Posterior cingulate gyrus (tissue), 11 donors: Measurements from ENCODE around the gene WDR74.

Experiments
- DNase-seq, 10 donors: peaks; one replicate each; pipeline versions ENCODE4 v3.0.0 to v3.0.0-alpha.2; 2020 to 2021; ENCODE audit warnings: mixed read lengths in 3 of 10
- intact Hi-C: fragments of 100-400 bp; cut with DNase I; formaldehyde crosslinking; loops from one replicate; pipeline ENCODE4 v1.15.1; 2023

The WDR74 gene

DNA sequence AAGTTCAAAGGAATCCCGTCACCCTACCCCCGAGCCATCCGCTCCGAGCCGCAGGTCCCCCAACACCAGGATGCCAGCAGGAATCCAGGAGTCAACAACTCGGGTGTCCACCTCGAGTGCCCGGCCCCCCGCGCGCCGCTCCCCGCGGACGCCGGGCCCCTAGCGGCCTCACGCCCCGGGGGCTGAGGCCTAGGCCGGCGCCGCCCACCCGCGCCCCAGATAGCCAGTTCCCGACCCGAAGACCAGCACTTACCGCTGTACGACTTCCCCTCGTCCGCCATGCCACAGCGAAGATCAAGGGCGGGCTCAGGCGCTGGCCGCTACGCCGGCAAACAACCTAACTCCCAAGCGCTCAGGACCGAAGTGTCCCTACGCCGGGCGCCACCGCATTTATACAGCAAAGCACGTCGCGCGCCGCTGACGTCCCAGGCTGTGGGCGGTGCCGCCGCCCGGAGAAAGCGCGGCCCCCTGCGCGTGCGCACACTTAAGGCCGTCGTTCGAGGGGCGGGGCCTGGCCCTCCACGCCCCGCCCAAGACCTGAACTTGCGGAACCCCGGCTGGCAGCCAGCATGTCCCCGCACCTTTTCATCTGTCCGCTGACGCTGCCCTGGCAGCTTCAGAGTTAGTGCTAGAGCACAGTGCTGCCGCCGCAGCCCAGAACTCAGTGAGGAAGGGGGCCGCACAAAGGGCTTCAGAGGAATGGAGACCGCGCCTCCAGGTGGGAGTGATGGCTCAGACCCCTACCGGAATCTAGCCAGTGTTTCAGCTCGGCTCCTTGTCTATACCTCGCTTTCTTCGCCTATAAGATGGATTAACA, 34.1 kb downstream of the WDR74 start, which contains the start of gene NXF1:
Gene NXF1, minus strand, starts transcription at position 365 of the 817 bp plus-strand sequence. Its CDS starts 84 bp downstream, at position 281.
- DNase-seq = peak; percentile 92 to 99 (median 94)
- intact Hi-C loops = loop anchor here (2.0 kb wide), 1 partner anchor 50 kb away; the partner anchor contains the start of gene ZBTB3

DNA sequence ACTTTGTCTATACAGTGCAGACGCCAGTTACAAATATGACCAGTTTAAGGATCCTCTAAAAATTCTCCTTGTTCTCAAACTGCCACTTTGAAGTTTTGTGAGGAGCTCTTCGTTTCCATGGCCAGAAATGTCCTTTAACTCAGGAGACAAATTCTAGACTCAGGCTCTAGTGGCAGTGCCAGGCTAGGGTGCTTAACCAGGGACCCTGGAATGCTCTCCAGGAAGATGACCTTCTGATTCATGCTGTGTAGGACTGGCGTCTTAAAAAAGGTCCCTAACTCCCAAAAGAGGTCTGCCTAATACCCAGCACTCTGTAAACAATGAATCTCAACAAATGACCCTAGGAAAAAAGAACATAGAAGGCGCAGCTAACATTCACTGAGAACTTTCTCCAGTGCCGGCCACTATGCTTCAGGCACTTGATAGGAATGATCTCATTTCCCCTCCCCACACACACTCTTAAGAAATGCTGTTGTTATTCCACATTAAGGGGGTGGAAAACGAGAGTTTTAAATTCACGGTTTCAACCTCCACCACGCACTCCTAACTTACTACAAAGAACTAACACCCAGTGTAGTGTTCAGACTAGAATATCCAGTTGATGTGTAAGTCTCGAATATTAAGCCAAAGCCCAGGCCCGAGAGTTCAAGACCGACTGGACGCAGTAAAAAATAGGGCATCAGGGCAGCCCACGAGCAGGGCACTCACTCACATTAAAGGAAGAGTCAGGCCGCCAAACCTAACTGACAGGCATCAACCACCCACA, 34.9 kb downstream of the WDR74 start:
- DNase-seq = peak in 1 of 10 donors; percentile 25
- intact Hi-C loops = loop anchor here (2.0 kb wide), 1 partner anchor 50 kb away; the partner anchor contains the start of gene ZBTB3

GRCh38 chr11:62801071-62801470, 38.3 kb downstream of the WDR74 start:
- intact Hi-C loops = no loop called here

GRCh38 chr11:62799486-62799885, 39.9 kb downstream of the WDR74 start:
- peak in 2 of 10 donors; percentile 52 to 80 for DNase-seq
- intact Hi-C loops = no loop called here

More at GRCh38 chr11:62801071-62801470, 38.3 kb downstream of the WDR74 start:
- no peak for DNase-seq

DNA sequence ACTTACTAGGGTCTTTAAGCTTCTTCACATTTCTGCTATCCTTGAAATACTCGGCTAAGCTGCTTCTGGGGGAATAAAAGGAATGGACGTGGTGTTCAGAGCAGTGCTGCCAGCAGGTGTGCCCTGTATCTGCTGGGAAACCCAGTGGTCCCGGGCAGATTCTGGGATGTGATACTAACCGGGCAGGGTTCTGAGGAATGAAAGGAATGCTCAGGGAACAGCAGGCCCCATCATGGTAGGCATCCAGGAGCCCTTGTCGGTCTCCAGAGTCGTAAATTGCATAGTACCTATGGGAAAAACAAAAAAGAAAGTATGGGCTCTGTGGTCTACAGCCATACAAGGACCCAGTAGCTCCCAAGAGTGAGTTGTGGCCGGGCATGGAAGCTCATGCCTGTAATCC, 43.1 kb downstream of the WDR74 start:
- intact Hi-C loops = no loop called here
- DNase-seq = peak in 2 of 10 donors; percentile 9 to 55

- DNase-seq = peak in 1 of 10 donors; percentile 23
- intact Hi-C loops = loop anchor here (5.0 kb wide), 1 partner anchor 38 kb away; the partner anchor contains the start of genes STX5 and TEX54
Measured at GRCh38 chr11:62794201-62794775, 45.1 kb downstream of the WDR74 start.

GRCh38 chr11:62792202-62792575, 47.2 kb downstream of the WDR74 start:
- intact Hi-C loops = loop anchor here (5.0 kb wide), 1 partner anchor 40 kb away; the partner anchor contains the start of genes STX5 and TEX54
- peak in 2 of 10 donors; percentile 67 to 72 for DNase-seq

- DNase-seq = peak; percentile 83 to 99 (median 92)
- intact Hi-C loops = loop anchor here (5.0 kb wide), 1 partner anchor 41 kb away; the partner anchor contains the start of genes STX5 and TEX54
Measured at GRCh38 chr11:62791501-62792201, 47.7 kb downstream of the WDR74 start, which contains the start of gene TMEM223. Gene TMEM223, minus strand, starts transcription at chr11:62792006. Its CDS starts 12 bp downstream, at chr11:62791994.

DNA sequence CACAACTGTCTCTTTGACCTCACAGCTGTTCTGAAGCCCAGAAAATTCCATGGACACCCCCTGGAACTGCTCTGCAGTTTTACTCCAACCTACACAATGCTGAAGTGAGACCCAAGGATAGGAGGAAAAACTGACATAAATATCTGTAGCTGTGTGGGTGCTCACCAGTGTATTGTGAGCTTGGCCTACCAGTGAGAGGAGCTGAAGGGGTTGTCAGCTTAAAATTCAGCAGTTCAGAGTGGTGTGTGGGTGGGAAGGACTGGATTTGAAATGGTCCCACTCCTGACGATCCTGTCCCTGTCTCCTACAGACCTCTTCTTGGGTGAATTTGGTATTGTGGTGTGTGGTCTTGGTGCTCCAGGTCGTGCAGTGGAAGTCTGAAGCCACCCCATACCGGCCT, 49.8 kb downstream of the WDR74 start:
- DNase-seq = peak in 1 of 10 donors; percentile 41
- intact Hi-C loops = loop anchor here (5.0 kb wide), 2 partner anchors 53 to 93 kb away; partner anchors contain the start of gene SLC3A2

- intact Hi-C loops = loop anchor here (5.0 kb wide), 2 partner anchors 53 to 93 kb away; partner anchors contain the start of gene SLC3A2
- DNase-seq = peak in 2 of 10 donors; percentile 18 to 30
Measured at GRCh38 chr11:62788991-62789390, 50.4 kb downstream of the WDR74 start.

- DNase-seq = peak; percentile 97 to 100 (median 99)
- intact Hi-C loops = loop anchor here (5.0 kb wide), 2 partner anchors 55 to 95 kb away; partner anchors contain the start of gene SLC3A2
Measured at GRCh38 chr11:62787005-62787759, 52.2 kb downstream of the WDR74 start, which contains the start of gene TMEM179B. Gene TMEM179B, plus strand, starts transcription at chr11:62787402. Its CDS starts 30 bp downstream, at chr11:62787432.

GRCh38 chr11:62786318-62787004, 52.9 kb downstream of the WDR74 start:
- peak; percentile 74 to 98 (median 82) for DNase-seq
- intact Hi-C loops = loop anchor here (1.0 to 5.0 kb wide), 4 partner anchors 14 to 96 kb away; partner anchors contain the start of gene SLC3A2
